Right lobe of liver (tissue), 4 donors: ENCODE measurements around the gene BCAP29.

ENCODE experiments used
- CTCF ChIP-seq, 4 donors: fragments of 200-600 bp in 3 of 4; fragments of 450-650 bp in 1 of 4; IDR thresholded peaks; one replicate each; pipeline versions ENCODE4 v1.5.1 to v1.8.0; 2016 to 2022; ENCODE audit warnings: antibody characterized with exemption in 4 of 4, mild to moderate bottlenecking in 2 of 4
- POLR2A ChIP-seq: fragments of 450-650 bp; IDR thresholded peaks from one replicate; pipeline ENCODE4 v1.6.1; 2017; ENCODE audit warnings: antibody characterized with exemption, mild to moderate bottlenecking
- donor health status: DM: no; HTN: no; CAD: no.
- donor health status: DM: no; HTN: no; CAD: no.
- donor health status: DM: no; HTN: yes; CAD: no.

GRCh38 chr7:107606303-107606702, 26.3 kb downstream of the BCAP29 start:
- TF ChIP-seq CTCF (IDR thresholded peaks at IDR 0.05) (no peak), POLR2A (no peak)
